ENCODE data around the gene COL13A1. TPM values are rescaled to one million over a fixed set of nuclear protein-coding genes. Genes with fewer than 3 reads are reported as not detected.

The COL13A1 gene
- total and polyA plus RNA-seq, 2 of the 8 experiments (the other 6 are each of a cell fraction or from before 2014, with no cell fraction given), result 2.6 to 5.2 TPM

DNA sequence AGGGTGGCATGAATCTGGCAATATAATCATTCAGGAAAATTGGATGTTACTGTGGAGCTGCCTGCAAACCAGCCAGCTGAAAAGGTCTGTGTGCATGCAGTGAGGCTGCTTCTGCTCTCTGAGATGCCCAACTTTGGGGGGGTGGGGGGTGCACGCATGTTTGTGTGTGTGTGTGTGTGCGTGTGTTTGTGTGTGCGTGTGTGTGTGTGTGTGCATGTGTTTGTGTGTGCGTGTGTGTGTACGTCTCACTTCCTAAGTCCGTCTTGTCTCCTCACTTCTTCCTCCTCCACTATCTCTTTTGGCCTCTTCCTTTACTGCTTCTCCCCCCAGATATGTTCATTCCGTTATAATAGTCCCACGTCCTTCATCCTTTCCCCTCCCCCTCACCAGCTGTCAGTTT, 148.1 kb downstream of the COL13A1 start (continued):
- TF ChIP-seq CHD7 (IDR thresholded peaks at IDR 0.05; ENCODE audit: insufficient replicate concordance, low read length), result no peak
- TF ChIP-seq SP4 (IDR thresholded peaks at IDR 0.05; ENCODE audit: low read length), result no peak
- TF ChIP-seq FOSL1 (IDR thresholded peaks at IDR 0.05; ENCODE audit: insufficient read depth, low read depth, low read length), result no peak
- TF ChIP-seq CHD2 (IDR thresholded peaks at IDR 0.05; ENCODE audit: low read length), result no peak
- no peak for TF ChIP-seq CHD1 (IDR thresholded peaks at IDR 0.05; ENCODE audit: low read depth, low read length)
- no peak for TF ChIP-seq EP300 (IDR thresholded peaks at IDR 0.05; ENCODE audit: borderline replicate concordance in 1 of 2, low read depth in 2 of 2, low read length in 2 of 2)
- TF ChIP-seq HDAC2 (IDR thresholded peaks at IDR 0.05; ENCODE audit: borderline replicate concordance in 1 of 2, low read depth in 2 of 2, low read length in 2 of 2), result no peak
- no peak for TF ChIP-seq TAF7 (optimal IDR thresholded peaks at IDR 0.05; ENCODE audit: borderline replicate concordance, low read depth, low read length)
- TF ChIP-seq, protein P1, sequence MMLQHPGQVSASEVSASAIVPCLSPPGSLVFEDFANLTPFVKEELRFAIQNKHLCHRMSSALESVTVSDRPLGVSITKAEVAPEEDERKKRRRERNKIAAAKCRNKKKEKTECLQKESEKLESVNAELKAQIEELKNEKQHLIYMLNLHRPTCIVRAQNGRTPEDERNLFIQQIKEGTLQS (IDR thresholded peaks at IDR 0.05; ENCODE audit: insufficient read depth, low read depth, low read length), result no peak
- TF ChIP-seq RNF2 (IDR thresholded peaks at IDR 0.05; ENCODE audit: borderline replicate concordance, low read depth, low read length, missing control alignments, poor library complexity, severe bottlenecking), result no peak

All from H1 (cell line).